GM15510 (cell line): ENCODE data around the gene SLC28A2.

Source experiments
- POLR2A ChIP-seq: IDR thresholded peaks from 3 replicates; pipeline ENCODE4 v1.6.1; 2011; ENCODE audit warnings: borderline replicate concordance; ENCODE audit not compliant: insufficient read length; ENCODE audit errors: extremely low read depth

The SLC28A2 gene, protein sequence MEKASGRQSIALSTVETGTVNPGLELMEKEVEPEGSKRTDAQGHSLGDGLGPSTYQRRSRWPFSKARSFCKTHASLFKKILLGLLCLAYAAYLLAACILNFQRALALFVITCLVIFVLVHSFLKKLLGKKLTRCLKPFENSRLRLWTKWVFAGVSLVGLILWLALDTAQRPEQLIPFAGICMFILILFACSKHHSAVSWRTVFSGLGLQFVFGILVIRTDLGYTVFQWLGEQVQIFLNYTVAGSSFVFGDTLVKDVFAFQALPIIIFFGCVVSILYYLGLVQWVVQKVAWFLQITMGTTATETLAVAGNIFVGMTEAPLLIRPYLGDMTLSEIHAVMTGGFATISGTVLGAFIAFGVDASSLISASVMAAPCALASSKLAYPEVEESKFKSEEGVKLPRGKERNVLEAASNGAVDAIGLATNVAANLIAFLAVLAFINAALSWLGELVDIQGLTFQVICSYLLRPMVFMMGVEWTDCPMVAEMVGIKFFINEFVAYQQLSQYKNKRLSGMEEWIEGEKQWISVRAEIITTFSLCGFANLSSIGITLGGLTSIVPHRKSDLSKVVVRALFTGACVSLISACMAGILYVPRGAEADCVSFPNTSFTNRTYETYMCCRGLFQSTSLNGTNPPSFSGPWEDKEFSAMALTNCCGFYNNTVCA

DNA sequence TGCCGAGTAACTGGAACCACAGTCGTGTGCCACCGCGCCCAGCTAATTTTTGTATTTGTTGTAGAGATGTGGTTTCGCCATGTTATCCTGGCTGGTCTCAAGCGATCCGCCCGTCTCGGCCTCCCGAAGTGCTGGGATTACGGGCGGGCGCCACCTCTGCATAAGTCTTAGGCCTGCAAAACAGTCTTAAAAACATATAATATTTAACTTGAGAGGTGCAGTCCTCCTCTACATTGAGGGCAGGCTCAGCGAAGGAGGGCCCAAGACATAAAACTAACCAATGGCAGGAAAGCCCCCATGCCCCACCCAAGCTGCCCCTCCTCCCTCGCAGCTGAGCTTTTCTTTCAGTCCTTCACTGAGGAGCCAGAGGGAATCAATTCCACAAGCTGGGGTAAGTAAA, at the start of gene SLC28A2:
Gene SLC28A2 (plus strand): TSS at position 347 of the 400 bp plus-strand sequence. CDS start 982 bp downstream, outside the sequence.
- no peak for TF ChIP-seq POLR2A

DNA sequence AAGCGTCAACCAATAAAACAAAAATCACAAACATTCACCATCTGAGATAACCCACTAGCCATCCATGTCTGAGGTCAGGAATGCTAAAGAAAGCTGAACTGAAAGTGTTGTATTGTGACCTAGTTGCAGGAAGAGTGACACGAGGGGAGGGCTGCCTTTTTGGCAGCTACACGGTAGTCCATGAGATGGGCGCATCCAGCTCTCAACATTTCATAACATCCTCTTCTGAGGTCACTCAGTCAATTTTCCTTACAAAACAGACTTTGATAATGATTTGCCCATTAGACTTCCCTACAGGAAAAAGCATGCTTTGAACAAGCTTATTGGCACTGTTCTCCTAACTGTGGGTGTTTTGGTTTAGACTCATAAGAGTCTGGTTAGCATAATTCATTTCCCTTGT, 48.9 kb upstream of the SLC28A2 start:
- TF ChIP-seq POLR2A, result no peak

DNA sequence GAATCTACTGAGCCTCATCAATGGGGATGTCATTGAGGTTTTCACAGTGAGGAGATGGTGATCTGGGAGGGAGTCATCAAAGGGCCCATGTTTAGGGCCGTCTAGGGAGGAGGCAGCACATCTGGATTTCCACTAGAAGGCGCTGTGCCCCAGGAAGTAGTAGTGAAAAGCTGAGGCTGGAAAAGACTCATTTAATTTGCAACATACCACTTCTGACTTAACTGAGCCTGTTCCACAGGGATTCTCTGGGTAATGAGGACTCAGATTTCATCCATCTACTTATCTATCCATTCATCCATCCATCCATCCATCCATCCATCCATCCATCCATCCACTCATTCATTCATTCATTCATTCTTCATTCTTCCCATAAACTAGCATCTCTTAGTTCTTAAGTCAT, 46.8 kb upstream of the SLC28A2 start:
- no peak for TF ChIP-seq POLR2A

DNA sequence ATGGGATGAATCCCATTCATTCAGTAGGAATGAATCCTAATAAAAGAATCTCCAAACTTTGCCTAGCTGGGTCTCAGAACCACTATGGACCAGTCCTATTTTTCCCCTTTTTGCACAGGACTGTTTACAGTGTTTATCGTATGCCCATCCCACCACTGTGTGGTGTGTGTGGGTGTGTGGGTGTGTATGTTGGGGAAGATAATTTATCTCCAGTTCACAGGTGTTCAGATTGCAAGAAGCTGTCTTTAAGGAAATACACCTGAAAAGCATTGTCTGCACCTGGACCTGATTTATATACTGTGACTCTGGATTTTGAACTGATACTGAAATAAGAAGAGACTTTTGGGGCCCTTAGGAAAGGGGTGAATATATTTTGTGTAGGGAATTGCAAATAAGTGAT, 39.5 kb upstream of the SLC28A2 start:
- no peak for TF ChIP-seq POLR2A

DNA sequence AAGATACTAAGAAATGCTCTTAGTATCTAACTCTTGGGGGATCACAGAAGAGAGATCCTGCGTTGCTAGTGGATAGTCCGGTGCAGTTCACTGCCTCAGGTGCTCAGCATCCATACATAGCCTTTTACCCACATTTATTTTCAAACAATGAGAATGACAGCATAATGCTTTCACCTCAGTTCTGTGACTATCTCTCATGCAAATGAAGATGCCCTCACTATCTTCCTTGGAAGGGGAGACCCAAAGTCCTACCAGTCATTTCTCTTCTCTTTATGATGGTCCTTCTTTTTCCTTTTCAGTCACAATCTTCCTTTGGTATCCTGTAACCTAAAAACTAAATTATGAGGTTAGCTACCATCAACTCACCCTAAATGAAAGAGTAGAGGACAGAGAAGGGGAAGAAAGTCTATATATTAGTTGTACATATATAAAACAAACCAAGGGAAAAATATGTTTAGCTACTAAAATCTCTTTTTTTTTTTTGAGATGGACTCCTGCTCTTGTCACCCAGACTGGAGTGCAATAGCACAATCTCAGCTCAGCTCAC, 30.9 kb upstream of the SLC28A2 start:
- TF ChIP-seq POLR2A, result no peak

DNA sequence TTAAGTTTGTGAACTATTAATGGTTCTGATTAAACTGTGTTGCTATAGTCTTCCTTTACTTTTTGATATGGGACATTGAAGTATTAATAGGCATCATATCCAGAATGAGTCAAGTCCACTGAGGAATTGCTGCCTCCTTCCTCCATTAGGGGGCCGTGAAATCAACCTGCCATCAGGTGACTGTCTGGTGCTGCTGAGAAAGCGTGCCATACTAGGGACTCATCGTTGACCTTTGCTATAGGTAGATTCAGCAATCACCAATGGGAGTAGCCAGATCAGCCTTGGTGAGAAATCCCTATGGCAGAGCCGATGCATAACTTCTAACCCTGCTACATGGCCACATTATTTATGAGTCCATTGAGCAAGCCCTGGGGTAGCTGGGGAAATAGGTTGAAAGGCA, 30.1 kb upstream of the SLC28A2 start:
- no peak for TF ChIP-seq POLR2A

DNA sequence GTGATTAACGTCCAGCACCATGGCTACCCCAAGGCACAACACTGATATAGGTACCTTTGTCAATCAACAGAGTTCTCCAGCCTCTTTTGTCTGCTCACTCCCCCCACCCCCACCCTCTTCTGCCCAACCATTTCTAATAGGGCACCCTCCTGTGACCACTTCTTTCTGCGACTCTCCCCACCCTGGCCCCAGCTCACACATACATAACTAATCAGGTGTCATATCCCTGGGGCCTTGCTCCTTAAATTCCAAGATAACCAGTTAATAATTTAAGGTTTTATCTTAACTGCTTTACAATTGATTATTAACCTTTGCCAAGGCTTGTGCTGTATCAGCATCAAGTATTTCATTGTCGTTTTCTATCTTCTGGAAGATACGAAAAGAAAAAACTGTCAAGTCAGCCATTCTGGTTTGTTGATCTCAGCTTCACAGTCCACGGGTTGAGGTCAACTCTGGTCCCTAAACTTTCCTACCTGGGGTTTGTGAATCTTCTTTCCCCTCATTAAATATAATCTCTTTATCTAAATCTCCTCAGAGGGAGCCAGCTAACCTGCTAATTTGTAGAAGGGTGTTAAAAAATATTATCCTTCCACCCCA, 27.3 kb upstream of the SLC28A2 start:
- TF ChIP-seq POLR2A, result no peak

DNA sequence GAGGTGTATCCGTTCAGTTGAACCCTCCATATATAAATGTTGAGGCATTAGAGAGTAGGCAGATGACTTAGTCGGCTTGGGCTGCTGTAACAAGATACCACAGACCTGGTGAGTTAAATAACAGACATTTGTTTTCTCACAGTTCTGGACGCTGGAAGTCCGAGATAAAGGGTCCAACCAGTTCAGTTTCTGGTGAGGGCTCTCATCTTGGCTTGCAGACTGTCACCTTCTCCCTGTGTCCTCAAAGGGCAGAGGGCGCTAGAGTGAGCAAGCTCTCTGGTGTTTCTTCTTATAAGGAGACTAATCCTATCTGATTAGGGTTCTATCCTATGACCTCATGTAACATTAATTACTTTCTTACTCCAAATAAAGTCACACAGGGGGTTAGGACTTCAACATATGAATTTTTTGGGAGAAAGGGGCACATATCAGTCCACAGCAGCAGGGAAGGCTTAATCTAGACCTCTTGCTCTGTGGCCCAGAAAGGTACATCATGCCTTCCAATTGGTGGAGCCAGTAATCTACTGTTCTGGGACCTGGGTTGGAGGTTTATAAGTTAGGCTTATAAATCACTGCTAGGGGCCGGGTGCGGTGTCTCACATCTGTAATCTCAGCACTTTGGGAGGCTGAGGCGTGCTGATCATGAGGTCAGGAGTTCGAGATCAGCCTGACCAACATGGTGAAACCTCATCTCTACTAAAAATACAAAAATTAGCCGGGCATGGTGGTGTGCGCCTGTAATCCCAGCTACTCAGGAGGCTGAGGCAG, 26.3 kb upstream of the SLC28A2 start:
- no peak for TF ChIP-seq POLR2A

DNA sequence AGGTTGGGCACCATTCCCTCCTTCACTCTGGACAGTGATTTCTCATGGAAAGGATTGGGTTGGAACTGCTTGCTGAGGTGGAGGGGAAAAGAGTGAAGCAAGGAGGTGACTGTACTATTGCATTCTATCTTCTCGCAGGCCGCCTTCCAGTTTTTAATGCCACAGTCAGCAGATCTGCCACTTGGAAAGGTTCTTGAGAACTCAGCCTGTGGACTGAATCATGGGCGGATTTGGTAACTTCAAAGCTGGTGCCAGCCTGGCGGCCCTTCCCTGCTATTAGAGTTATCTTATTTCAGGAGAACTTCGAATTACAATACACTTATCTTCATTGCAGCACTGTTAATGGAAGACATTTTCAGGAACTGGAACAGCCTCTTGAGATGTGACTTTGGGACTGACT, 23.1 kb upstream of the SLC28A2 start:
- TF ChIP-seq POLR2A, result no peak

DNA sequence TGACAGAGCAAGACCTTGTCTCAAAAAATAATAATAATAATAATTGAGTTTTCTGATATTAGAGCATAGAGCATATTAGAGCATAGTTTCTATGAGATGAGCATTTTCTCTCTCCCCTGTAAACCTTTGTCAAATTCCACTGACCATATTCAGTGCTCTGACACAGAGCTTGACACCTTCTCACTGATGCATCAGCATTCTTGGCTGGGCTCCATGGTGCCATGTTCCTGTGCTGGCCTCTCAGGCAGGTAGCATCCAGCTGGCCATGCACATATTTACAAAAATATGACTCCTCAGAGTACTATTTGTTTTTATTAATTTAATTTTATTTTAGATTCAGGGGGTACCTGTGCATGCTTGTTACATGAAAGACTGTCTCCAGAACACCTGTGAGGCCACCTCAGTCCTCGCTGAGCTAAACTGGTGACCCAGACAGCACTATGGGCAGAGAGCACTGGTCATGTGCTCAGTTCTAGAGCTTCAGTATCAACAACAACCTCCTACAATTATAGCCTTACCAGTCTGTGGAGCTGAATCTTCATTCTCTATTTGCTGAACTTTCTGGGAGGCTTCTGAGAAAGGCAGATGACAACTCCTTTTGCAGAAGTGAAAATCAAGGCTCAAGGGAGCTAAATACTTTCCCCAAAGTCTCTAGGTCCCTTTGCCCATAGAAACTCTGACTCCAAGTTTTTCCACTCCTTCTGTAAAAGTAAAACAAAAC, 21.6 kb upstream of the SLC28A2 start:
- no peak for TF ChIP-seq POLR2A

DNA sequence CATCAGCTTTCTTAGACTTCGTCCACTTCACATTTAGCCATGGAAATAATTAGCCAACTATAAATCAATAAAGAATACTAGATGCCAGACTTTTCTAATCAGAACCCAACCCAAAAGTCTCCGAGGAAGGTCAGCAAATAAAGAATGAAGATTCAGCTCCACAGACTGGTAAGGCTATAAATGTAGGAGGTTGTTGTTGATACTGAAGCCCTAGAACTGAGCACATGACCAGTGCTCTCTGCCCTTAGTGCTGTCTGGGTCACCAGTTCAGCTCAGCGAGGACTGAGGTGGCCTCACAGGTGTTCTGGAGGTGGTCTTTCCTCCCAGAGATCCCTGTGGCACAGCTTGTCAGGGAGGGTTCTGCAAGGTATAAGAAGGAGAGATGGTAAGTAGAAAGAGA, 20.9 kb upstream of the SLC28A2 start:
- no peak for TF ChIP-seq POLR2A

DNA sequence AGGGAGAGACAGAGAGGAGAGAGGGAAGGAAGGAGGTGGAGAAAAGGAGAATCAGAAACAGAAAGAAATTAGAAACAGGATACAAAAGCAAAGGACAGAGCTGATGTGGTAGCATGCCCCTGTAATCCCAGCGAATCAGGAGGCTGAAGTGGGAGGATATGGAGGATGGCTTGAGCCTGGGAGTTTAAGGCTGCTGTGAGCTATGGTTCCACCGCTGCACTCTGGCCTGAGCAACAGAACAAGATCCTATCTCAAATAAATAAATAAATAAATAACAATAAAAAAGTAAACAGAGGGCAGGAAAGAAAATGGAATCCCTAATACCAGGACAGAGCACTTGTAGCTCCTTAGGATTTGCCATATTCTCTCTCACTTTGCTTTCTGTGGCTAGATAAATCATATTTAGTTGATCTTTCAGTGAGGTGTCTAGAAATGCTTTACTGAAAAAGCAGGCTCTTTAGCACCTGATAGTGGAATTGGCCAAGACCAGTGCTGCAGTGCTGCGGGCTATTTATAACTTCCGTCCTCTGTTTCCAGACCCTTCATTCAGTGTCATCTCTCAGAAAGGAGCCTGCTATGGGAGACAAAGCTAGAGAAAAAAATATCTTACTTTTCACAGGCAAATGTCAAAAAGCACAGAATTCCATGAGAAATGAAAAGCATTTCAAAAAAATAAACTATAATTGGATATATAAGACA, 20.0 kb upstream of the SLC28A2 start:
- no peak for TF ChIP-seq POLR2A

DNA sequence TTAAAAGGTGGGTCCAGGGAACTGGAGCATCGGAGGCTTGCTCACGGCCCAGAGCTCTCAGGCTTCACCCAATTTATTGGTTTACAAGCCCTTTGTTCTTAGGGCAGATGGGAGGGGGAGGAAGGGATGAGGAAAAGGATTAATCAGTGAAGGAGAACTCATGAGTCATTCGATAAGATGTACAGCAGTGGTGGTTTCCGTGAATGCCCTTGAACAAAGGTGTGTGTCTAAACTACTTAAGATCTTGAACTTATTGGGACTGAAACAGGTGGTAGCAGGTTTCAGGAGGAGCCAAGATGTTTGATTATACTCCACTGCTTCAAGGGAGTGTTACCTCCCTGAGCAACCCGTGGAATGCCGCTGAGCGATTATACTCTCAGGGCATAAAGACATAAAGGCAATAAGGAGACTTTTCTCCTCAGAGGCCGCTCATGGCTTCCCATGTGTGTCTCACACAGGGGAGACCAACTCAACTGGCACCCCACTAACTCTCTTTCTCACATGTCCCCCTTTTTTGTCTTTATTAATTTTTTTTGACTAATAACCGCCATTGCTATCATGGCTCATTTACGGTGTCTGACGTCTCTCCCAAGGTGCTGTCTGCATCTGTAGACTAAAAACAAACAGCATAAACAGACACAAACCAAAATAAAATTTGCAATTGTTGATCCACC, 17.3 kb upstream of the SLC28A2 start:
- no peak for TF ChIP-seq POLR2A
